ENCODE data around the gene RBKS. TPM values are rescaled to one million over a fixed set of nuclear protein-coding genes. Genes with fewer than 3 reads are reported as not detected.
A peak's percentile ranks its signal among the peaks of the same experiment; 100 is the strongest.
"Not testable (repeated sequence)": the region's sequence is repeated elsewhere in the genome, so short reads cannot be mapped to it uniquely, and the experiment has no call there.

The RBKS gene
- total and polyA plus RNA-seq, 8 donors = 1.5 to 3.9 (median 2.4) TPM

DNA sequence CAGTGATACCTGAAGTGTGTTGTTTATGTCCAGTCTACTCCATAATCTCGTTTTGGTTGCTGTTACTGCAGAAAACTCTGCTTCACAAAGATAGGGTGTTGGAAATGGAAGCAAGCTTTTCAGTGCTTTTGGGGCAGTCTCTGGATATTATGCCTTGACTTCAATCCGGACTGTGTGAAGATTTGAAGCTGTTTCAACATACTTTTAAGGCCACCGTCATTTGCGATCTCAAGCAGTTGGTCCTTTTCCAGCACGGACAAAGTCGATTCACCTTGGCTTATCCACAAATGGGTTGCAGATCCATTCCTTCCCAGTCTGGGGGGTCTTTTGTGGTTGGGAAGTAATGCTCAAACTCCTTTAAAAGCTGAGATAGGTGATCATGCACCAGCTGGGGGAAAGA, 20.4 kb downstream of the RBKS start:
- no peak overlapping the region for H3K4me3 ChIP-seq
- DNase-seq (peak in 3 of 6 donors; percentile 31 to 49 (median 33)), ATAC-seq (peak; percentile 74 to 87 (median 86)), FAIRE-seq (no peak)
- TF ChIP-seq, protein P1, sequence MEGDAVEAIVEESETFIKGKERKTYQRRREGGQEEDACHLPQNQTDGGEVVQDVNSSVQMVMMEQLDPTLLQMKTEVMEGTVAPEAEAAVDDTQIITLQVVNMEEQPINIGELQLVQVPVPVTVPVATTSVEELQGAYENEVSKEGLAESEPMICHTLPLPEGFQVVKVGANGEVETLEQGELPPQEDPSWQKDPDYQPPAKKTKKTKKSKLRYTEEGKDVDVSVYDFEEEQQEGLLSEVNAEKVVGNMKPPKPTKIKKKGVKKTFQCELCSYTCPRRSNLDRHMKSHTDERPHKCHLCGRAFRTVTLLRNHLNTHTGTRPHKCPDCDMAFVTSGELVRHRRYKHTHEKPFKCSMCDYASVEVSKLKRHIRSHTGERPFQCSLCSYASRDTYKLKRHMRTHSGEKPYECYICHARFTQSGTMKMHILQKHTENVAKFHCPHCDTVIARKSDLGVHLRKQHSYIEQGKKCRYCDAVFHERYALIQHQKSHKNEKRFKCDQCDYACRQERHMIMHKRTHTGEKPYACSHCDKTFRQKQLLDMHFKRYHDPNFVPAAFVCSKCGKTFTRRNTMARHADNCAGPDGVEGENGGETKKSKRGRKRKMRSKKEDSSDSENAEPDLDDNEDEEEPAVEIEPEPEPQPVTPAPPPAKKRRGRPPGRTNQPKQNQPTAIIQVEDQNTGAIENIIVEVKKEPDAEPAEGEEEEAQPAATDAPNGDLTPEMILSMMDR (IDR thresholded peaks at IDR 0.05) = no peak
- intact Hi-C loops (cut with DNase I) = no loop called here
- H3K9me3 ChIP-seq = no peaks in the 10 kb centered on the region
- H3K4me1 ChIP-seq = peaks cover 4 to 17% (median 9%) of the 10 kb centered on the region in 3 donors
- H3K27me3 ChIP-seq = no peaks in the 10 kb centered on the region
- H3K27ac ChIP-seq = peak overlapping the region in 3 of 4 donors; percentile 24 to 33 (median 28)
- 40 to 46% methylated on average over 6 of the region's 6 CpGs for WGBS, 2 donors
- H3K36me3 ChIP-seq = no peaks in the 10 kb centered on the region

DNA sequence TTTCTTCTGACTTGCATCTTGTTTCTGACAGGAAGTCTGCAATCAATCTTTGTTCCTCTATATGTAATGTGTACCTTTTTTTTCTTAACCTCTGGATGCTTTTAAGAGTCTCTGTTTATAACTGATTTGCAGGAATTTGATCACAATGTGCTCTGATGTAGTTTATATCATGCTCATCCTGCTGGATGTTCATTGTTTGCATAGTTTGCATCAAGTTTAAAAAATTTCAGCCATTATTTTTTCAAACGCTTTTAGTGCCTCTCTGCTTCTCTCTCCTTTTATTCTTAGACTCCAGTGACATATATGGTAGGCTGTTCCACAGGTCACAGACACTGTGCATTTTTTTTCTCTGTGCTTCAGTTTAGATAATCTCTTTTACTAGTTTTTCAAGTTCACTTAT, 23.9 kb downstream of the RBKS start:
- Histone ChIP-seq H3K27me3 (no peaks in the 10 kb centered on the region), H3K4me1 (peaks cover 4 to 17% (median 9%) of the 10 kb centered on the region in 3 donors), H3K4me3 (no peak overlapping the region), H3K9me3 (no peaks in the 10 kb centered on the region), H3K27ac (no peak overlapping the region), H3K36me3 (no peaks in the 10 kb centered on the region)
- DNase-seq (no peak), FAIRE-seq (no peak), ATAC-seq (no peak)
- 82 to 93% methylated on average over 1 of the region's 1 CpG for WGBS, 2 donors
- intact Hi-C loops (cut with DNase I) = no loop called here
- TF ChIP-seq, protein P1 (IDR thresholded peaks at IDR 0.05) = no peak

DNA sequence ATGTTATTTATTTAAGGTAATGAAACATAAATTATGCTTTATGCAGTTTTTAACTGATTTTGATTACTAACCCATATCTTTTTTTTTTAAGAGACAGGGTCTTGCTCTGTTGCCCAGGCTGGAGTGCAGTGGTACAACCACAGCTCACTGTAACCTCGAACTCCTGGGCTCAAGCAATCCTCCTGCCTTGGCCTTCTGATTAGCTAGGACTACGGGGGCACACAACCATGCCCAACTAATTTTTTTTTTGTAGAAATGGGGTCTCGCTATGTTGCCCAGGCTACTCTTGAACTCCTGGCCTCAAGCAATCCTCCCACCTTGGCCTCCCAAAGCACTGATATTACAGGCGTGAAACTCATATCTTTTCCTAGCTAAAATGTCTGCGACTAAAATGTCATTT, 26.2 kb downstream of the RBKS start:
- FAIRE-seq; H3K9me3 ChIP-seq; H3K4me1 ChIP-seq; intact Hi-C loops (cut with DNase I); H3K27me3 ChIP-seq; H3K4me3 ChIP-seq; DNase-seq; H3K36me3 ChIP-seq; H3K27ac ChIP-seq; ATAC-seq: not testable (repeated sequence)
- WGBS, 2 donors = 97% methylated on average over 5 of the region's 5 CpGs

DNA sequence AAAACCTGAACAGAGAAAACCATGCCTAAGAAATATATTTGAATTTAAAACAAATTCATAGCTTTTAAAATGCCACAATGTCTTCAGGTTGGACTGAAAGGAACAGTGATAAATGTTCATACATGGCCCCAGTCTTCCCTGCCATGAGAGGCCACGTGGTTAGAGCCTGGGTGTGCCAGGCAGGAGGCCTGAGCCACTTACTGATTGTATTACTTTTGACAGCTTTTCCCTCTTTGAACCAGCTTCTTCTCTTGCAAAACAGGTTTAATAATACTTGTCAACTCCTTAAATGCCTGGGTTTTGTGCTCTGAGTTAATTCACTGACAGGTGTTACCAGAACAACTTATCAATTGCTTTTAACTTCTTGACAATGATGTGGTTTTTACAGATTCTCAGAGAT, 27.0 kb downstream of the RBKS start:
- peaks cover 0 to 3% (median 0%) of the 10 kb centered on the region in 3 donors for H3K4me1 ChIP-seq
- TF ChIP-seq, protein P1 (IDR thresholded peaks at IDR 0.05) = no peak
- H3K27me3 ChIP-seq = no peaks in the 10 kb centered on the region
- WGBS, 2 donors = 64 to 70% methylated on average over 1 of the region's 1 CpG
- FAIRE-seq = no peak
- no peak for ATAC-seq
- intact Hi-C loops (cut with DNase I) = no loop called here
- H3K9me3 ChIP-seq = no peaks in the 10 kb centered on the region
- H3K27ac ChIP-seq = no peak overlapping the region
- DNase-seq = no peak
- H3K4me3 ChIP-seq = no peak overlapping the region
- no peaks in the 10 kb centered on the region for H3K36me3 ChIP-seq

DNA sequence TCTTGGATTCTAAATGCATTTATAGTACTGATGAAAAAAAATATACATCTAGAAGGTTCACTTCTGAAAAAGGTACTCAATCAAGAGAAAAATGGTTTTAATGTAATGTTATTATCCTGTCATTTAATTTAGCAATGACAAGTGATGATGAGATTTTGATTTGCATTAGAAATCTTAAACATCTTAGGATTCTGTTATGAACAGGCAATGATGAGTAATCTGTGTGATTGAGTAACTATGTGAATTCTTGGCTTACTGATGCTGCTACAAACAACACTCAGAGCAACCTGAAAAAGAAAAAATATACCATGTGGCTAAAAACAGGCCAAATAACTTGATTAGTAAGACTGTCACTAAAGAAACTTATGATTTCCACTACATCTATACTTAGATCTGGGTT, 30.1 kb downstream of the RBKS start:
- no peaks in the 10 kb centered on the region for H3K27me3 ChIP-seq
- H3K4me3 ChIP-seq = no peak overlapping the region
- H3K36me3 ChIP-seq = no peaks in the 10 kb centered on the region
- H3K4me1 ChIP-seq = no peaks in the 10 kb centered on the region
- no peak for DNase-seq
- no peak overlapping the region for H3K27ac ChIP-seq
- no peak for ATAC-seq
- H3K9me3 ChIP-seq = no peaks in the 10 kb centered on the region
- TF ChIP-seq, protein P1 (IDR thresholded peaks at IDR 0.05) = no peak
- no peak for FAIRE-seq
- intact Hi-C loops (cut with DNase I) = no loop called here
